SK-N-SH treated with all-trans-retinoic acid at 6 μM for 48 hours (cell line): ENCODE data around the gene PRKCE.

ENCODE experiments used
- ATAC-seq: fragments of 200-7000 bp; cut with Tn5 transposase; 3 replicates; pipeline ENCODE4 v1.9.1; 2020; ENCODE audit warnings: mild to moderate bottlenecking, moderate library complexity
- ARNTL ChIP-seq: fragments of 450-650 bp; formaldehyde crosslinking; IDR thresholded peaks from 2 replicates; pipeline ENCODE4 v1.5.0; 2020; ENCODE audit warnings: low read depth, mild to moderate bottlenecking, moderate library complexity, borderline replicate concordance
- BACH2 ChIP-seq: fragments of 250-450 bp; sonication (Bioruptor Pico); IDR thresholded peaks from 2 replicates; pipeline ENCODE4 v1.9.0; 2021; ENCODE audit warnings: mild to moderate bottlenecking, borderline replicate concordance
- CSDC2 ChIP-seq: fragments of 250-450 bp; sonication (Bioruptor Pico); IDR thresholded peaks from 2 replicates; pipeline ENCODE4 v1.5.0; 2020; ENCODE audit warnings: mild to moderate bottlenecking, moderate library complexity
- CSRNP3 ChIP-seq: fragments of 250-450 bp; sonication (Bioruptor Pico); IDR thresholded peaks from 2 replicates; pipeline ENCODE4 v1.5.1; 2021; ENCODE audit warnings: mild to moderate bottlenecking, moderate library complexity
- GLIS3 ChIP-seq: fragments of 250-450 bp; sonication (Bioruptor Pico); IDR thresholded peaks from 2 replicates; pipeline ENCODE4 v1.5.0; 2020; ENCODE audit warnings: mild to moderate bottlenecking, moderate library complexity
- ISL1 ChIP-seq: fragments of 250-450 bp; sonication (Bioruptor Pico); IDR thresholded peaks from 2 replicates; pipeline ENCODE4 v2.1.2; 2022; ENCODE audit warnings: mild to moderate bottlenecking, moderate library complexity
- OSR1 ChIP-seq: fragments of 250-450 bp; sonication (Bioruptor Pico); IDR thresholded peaks from 2 replicates; pipeline ENCODE4 v1.8.0; 2022; ENCODE audit warnings: moderate library complexity, mild to moderate bottlenecking, inconsistent platforms
- PATZ1 ChIP-seq: fragments of 250-450 bp; sonication (Bioruptor Pico); IDR thresholded peaks from 2 replicates; pipeline ENCODE4 v1.8.0; 2020; ENCODE audit warnings: mild to moderate bottlenecking, moderate library complexity, borderline replicate concordance
- PPARA ChIP-seq: fragments of 250-450 bp; sonication (Bioruptor Pico); IDR thresholded peaks from 2 replicates; pipeline ENCODE4 v1.5.0; 2020; ENCODE audit warnings: mild to moderate bottlenecking, borderline replicate concordance
- RARB ChIP-seq: fragments of 250-450 bp; sonication (Bioruptor Pico); IDR thresholded peaks from 2 replicates; pipeline ENCODE4 v1.8.0; 2021; ENCODE audit warnings: mild to moderate bottlenecking, moderate library complexity
- SNAI2 ChIP-seq: fragments of 250-450 bp; sonication (Bioruptor Pico); IDR thresholded peaks from 2 replicates; pipeline ENCODE4 v1.5.0; 2020; ENCODE audit warnings: mild to moderate bottlenecking, moderate library complexity
- TCF4 ChIP-seq: fragments of 250-450 bp; sonication (Bioruptor Pico); IDR thresholded peaks from 2 replicates; pipeline ENCODE4 v1.8.0; 2021; ENCODE audit warnings: mild to moderate bottlenecking, moderate library complexity, borderline replicate concordance
- TOX ChIP-seq: fragments of 250-450 bp; sonication (Bioruptor Pico); IDR thresholded peaks from 2 replicates; pipeline ENCODE4 v1.8.0; 2021; ENCODE audit warnings: mild to moderate bottlenecking, moderate library complexity, borderline replicate concordance
- ZC3H10 ChIP-seq: fragments of 250-450 bp; sonication (Bioruptor Pico); IDR thresholded peaks from 2 replicates; pipeline ENCODE4 v1.5.1; 2021; ENCODE audit warnings: mild to moderate bottlenecking, moderate library complexity
- ZFP3 ChIP-seq: fragments of 250-450 bp; sonication (Bioruptor Pico); IDR thresholded peaks from 2 replicates; pipeline ENCODE4 v1.5.0; 2020; ENCODE audit warnings: mild to moderate bottlenecking, moderate library complexity
- ZFP30 ChIP-seq: fragments of 450-650 bp; formaldehyde crosslinking; IDR thresholded peaks from 2 replicates; pipeline ENCODE4 v1.5.0; 2022; ENCODE audit warnings: mild to moderate bottlenecking, moderate library complexity
- ZNF565 ChIP-seq: fragments of 450-650 bp; formaldehyde crosslinking; conservative IDR thresholded peaks from 2 replicates; pipeline ENCODE4 v1.5.0; 2020; ENCODE audit warnings: low read depth, mild to moderate bottlenecking, moderate library complexity
- ZNF70 ChIP-seq: fragments of 450-650 bp; formaldehyde crosslinking; IDR thresholded peaks from 2 replicates; pipeline ENCODE4 v1.5.0; 2020; ENCODE audit warnings: mild to moderate bottlenecking, moderate library complexity
- ZNF8 ChIP-seq: fragments of 450-650 bp; formaldehyde crosslinking; IDR thresholded peaks from 2 replicates; pipeline ENCODE4 v1.5.0; 2020; ENCODE audit warnings: mild to moderate bottlenecking, moderate library complexity
- TF ChIP-seq, protein P1 (sequence below): fragments of 250-450 bp; sonication (Bioruptor Pico); IDR thresholded peaks from 2 replicates; pipeline ENCODE4 v1.5.0; 2020; ENCODE audit warnings: mild to moderate bottlenecking, moderate library complexity
- TF ChIP-seq, protein P2 (sequence below): fragments of 250-450 bp; sonication (Bioruptor Pico); IDR thresholded peaks from 2 replicates; pipeline ENCODE4 v1.5.1; 2020; ENCODE audit warnings: low read depth, mild to moderate bottlenecking, moderate library complexity

PRKCE gene

DNA sequence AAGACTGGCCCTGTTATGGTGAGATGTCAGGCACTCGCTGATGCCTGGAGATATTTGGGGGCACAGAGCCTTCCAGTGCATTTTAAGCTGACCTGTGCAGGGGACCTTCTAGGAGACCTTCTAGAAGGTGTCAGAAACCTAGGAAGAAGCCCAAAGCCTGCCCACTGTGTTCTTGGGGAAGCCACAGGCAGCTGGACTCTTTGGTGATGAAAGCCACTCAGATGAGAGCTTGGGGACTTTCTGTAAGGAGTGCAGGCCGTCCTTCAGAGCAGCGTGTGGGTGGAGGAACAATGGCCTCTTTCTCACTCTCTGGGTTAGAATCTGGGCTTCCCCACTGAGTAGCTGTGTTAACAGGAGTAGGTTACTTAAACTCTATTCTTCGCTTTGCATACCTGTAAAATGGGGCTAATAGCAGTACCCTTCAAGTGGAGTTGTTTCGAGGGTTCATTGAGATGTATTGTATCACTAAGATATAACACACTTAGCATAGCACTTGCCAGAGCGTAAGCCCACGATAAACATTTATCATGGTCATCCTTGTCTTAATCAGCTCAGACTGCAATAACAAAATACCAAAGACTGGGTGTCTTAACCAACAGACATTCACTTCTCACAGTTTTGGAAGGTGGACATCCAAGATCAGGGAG lies 323.4 kb downstream of the PRKCE start (continued):
- TF ChIP-seq ARNTL (CRISPR knock-in tag) = no peak
- no peak for TF ChIP-seq ZFP30 (CRISPR knock-in tag)
- TF ChIP-seq PPARA = no peak
- no peak for TF ChIP-seq ZC3H10 (CRISPR knock-in tag)

DNA sequence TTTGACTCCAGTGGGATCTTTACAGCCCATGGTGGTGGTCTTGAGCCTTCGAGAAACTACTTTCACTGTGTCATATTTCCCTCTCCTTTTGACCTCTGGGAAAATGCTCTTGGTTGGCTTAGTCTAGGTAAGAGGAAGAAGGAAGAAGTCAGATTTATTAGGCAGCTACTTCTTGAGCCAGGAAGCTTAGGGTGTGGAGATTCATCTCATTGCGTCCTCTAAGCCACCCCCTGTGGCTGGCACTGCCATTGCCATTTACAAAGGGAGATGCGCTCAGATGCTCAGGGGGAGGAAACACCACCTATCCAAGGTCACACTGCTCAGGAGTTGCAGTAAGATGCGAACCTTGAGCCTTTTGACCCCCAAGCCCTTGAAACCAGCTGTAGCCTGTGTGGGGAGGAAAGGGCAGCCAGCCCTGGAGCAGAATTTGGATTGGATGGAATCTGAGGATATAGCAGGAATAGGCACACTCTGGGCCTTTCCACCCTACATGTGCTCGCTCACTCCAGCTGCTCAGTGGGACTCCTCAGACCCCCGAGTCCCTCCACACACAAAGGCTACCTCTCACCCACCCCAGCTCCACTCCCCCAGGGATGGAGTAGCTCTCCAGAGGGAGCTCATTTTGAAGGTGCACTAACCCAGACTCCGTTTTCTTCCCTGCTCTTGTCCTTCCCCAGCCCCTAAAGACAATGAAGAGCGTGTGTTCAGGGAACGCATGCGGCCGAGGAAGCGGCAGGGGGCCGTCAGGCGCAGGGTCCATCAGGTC lies 324.5 kb downstream of the PRKCE start:
- ATAC-seq = no peak
- TF ChIP-seq ZFP30 (CRISPR knock-in tag) (no peak), CSRNP3 (CRISPR knock-in tag) (no peak), CSDC2 (CRISPR knock-in tag) (no peak), TCF4 (CRISPR knock-in tag) (no peak), ZNF70 (no peak), PPARA (no peak), ZC3H10 (CRISPR knock-in tag) (no peak), ARNTL (CRISPR knock-in tag) (no peak), BACH2 (CRISPR knock-in tag) (no peak), TOX (CRISPR knock-in tag) (no peak), SNAI2 (CRISPR knock-in tag) (no peak), GLIS3 (CRISPR knock-in tag) (no peak), ISL1 (no peak)
- TF ChIP-seq, protein P1, sequence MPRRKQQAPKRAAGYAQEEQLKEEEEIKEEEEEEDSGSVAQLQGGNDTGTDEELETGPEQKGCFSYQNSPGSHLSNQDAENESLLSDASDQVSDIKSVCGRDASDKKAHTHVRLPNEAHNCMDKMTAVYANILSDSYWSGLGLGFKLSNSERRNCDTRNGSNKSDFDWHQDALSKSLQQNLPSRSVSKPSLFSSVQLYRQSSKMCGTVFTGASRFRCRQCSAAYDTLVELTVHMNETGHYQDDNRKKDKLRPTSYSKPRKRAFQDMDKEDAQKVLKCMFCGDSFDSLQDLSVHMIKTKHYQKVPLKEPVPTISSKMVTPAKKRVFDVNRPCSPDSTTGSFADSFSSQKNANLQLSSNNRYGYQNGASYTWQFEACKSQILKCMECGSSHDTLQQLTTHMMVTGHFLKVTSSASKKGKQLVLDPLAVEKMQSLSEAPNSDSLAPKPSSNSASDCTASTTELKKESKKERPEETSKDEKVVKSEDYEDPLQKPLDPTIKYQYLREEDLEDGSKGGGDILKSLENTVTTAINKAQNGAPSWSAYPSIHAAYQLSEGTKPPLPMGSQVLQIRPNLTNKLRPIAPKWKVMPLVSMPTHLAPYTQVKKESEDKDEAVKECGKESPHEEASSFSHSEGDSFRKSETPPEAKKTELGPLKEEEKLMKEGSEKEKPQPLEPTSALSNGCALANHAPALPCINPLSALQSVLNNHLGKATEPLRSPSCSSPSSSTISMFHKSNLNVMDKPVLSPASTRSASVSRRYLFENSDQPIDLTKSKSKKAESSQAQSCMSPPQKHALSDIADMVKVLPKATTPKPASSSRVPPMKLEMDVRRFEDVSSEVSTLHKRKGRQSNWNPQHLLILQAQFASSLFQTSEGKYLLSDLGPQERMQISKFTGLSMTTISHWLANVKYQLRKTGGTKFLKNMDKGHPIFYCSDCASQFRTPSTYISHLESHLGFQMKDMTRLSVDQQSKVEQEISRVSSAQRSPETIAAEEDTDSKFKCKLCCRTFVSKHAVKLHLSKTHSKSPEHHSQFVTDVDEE (CRISPR knock-in tag) = no peak
- TF ChIP-seq, protein P2, sequence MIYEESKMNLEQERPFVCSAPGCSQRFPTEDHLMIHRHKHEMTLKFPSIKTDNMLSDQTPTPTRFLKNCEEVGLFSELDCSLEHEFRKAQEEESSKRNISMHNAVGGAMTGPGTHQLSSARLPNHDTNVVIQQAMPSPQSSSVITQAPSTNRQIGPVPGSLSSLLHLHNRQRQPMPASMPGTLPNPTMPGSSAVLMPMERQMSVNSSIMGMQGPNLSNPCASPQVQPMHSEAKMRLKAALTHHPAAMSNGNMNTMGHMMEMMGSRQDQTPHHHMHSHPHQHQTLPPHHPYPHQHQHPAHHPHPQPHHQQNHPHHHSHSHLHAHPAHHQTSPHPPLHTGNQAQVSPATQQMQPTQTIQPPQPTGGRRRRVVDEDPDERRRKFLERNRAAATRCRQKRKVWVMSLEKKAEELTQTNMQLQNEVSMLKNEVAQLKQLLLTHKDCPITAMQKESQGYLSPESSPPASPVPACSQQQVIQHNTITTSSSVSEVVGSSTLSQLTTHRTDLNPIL (CRISPR knock-in tag) = no peak

GRCh38 chr2:45978302-45978859 lies 326.9 kb downstream of the PRKCE start:
- no peak for ATAC-seq
- TF ChIP-seq PATZ1 (CRISPR knock-in tag) = no peak
- TF ChIP-seq TOX (CRISPR knock-in tag) = no peak
- TF ChIP-seq CSRNP3 (CRISPR knock-in tag) = no peak
- TF ChIP-seq ZFP3 (CRISPR knock-in tag) = no peak

DNA sequence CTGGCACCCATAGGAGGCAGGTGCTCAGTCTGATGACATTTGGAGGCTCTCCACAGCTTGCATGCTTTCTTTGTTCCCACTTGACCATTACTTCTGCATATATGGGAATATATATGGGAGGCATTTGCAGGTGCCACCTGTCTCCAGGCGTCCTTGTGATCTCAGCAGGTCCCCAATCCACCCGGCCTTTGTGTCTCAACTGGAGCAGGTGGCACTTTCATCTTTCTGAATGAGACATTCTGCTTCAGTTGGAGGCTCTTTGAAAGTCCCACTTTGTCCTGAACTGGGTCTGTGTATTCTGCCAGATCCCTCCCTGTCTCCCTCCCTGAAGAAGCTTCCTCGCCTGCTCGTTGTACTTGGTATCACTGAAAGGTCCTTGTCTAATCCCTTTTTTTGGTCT lies 327.6 kb downstream of the PRKCE start:
- ATAC-seq = no peak
- TF ChIP-seq ZNF8 (no peak), ZFP3 (CRISPR knock-in tag) (no peak), ZNF565 (no peak), PPARA (no peak), TCF4 (CRISPR knock-in tag) (no peak), OSR1 (CRISPR knock-in tag) (no peak), RARB (CRISPR knock-in tag) (no peak)
- TF ChIP-seq, protein P2 (CRISPR knock-in tag) = no peak
- TF ChIP-seq, protein P1 (CRISPR knock-in tag) = no peak
